Fibroblast of skin of back (primary cell): Measurements from ENCODE around the gene SEMA3E.

Experiments used
- DNase-seq: peaks from one replicate; pipeline ENCODE4 v3.0.0-alpha.2; 2013

The SEMA3E gene

GRCh38 chr7:83552556-83552955 is 96.4 kb downstream of the SEMA3E start:
- peak; percentile 42 for DNase-seq

DNA sequence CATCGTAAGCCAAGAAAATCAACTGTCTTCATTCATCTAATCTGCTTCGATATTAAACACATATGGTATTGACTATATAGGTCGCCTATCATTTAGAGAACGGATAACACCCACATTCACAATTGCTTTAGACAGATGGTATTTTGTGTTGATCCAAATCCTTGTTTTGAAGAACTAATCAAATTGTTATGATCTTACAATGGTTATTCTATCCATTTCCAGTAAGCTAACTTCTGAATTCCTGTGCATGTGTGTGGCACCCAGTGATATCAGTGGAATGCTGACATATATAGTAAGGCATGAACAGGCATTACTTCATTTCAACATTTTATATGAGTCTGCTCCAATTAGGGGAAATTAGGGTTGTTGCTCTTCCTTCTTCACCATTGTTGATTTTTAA is 98.8 kb downstream of the SEMA3E start:
- DNase-seq, result peak; percentile 85

DNA sequence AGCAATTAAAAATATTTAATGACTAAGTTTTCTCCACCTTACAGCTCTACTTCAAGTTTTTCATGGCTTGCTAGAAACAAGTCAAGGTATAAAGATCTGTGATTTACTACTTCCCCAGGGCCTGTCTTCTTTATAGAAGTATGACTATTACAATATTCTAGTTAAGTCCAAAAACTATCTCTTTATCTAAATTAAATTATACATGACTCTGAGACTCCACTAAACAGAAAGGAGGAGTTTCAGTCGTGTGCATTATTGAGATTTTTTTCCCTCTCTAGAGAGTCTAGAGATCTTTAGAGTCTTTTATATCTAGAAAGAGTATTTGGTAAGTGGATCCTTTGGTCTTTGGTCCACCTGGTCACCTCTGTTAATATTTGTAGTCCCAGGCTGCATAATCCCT is 100.7 kb downstream of the SEMA3E start:
- DNase-seq, result no peak

DNA sequence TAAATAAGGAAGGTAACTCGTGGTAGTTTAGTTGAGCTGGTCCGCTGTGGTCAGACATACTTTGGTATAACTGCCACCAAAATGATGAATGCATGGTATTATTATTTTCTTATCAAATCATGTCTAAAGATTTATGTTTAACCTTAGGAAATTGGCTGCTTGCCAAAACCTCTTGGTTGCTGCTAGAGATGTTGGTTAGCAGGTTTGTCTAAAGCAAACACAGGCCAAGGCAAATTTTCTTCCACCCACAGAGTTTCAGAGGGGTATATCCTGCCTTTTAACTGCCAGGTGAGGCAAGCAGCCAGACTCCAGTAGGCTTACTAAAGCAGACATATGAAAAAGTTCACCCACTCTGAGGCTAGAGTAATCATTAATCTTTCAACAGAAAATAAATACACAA is 101.4 kb downstream of the SEMA3E start:
- DNase-seq, result peak; percentile 34

- peak; percentile 50 for DNase-seq
Observed at GRCh38 chr7:83546586-83546985, 102.4 kb downstream of the SEMA3E start.

GRCh38 chr7:83541187-83541960 is 107.6 kb downstream of the SEMA3E start:
- DNase-seq, result no peak

DNA sequence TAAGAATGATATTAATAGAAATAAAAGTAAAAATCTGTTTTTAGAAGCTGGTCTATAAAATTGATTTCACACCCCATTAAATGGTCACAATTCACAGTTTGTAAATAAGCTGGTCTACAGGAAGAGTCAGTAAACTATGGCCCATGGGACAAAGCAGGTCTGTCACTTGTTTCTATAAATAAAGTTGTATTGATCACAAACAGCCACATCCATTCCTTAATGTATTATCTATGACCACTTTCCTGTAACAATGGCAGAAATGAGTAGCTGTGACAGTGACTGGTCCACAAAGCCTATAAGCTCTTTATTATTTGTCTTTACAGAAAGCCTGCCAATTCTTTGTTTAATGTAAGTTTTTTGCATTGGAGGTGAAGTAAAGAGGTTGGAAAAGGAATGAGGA is 114.5 kb downstream of the SEMA3E start:
- DNase-seq, result no peak

DNA sequence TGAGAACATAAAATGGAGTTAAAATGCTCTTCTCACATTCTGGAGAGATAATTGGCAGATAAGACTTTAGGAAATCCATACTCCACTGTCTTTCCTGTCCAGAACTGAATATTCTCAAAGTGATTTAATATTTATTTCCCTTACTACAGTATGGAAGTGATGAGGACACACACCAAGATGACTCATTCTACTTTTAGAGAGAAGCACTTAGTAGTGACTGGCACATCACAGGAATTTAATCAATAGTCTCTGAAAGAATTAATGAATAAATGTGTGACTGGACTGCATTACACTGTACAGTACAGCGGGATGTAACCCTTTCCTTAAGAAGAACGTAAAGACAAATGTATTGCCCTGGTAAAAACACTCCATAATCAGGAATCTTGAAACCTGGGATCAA is 116.7 kb downstream of the SEMA3E start:
- peak; percentile 33 for DNase-seq

DNA sequence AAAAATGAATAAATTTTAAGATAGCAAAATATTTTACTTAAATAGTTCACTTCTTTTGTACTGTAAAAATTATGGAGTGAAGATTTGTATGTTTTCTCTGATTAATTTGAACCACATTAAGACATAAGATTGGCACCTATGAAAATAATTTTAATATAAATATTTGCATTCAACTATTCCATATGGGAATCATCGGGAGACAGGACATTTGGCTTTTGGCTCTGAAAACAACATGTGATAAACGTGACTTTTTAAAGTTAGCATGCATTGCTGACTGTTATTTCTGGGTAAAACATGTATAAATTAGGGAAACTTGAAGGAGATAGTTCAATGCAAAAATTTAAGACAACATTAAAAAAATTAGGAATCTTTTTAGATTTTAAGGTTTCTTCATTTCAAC is 117.2 kb downstream of the SEMA3E start:
- DNase-seq, result no peak

GRCh38 chr7:83528925-83529423 is 120.0 kb downstream of the SEMA3E start:
- no peak for DNase-seq

GRCh38 chr7:83524277-83525075 is 124.5 kb downstream of the SEMA3E start:
- no peak for DNase-seq

DNA sequence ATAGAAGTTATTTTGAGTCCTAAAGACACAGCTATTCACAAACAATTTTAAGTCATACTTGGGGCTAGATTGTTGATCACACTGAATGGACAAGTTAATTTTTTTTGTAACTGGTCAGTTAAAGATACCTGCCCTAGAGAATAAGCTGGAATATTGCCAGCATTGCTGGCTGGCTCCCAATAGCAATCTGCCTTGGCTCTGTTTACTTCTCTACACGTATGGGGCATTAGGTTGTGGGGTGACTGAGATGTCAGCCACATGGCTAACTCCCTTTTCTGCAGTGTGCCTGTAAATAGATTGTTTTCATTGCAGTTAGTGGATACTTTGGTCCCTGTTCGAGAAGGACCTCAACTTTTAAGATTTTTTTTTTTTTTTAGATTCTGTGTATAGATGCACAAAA is 128.2 kb downstream of the SEMA3E start:
- no peak for DNase-seq

- DNase-seq, result peak; percentile 19
Observed at GRCh38 chr7:83519240-83519639, 129.7 kb downstream of the SEMA3E start.

GRCh38 chr7:83517035-83517700 is 131.8 kb downstream of the SEMA3E start:
- no peak for DNase-seq

DNA sequence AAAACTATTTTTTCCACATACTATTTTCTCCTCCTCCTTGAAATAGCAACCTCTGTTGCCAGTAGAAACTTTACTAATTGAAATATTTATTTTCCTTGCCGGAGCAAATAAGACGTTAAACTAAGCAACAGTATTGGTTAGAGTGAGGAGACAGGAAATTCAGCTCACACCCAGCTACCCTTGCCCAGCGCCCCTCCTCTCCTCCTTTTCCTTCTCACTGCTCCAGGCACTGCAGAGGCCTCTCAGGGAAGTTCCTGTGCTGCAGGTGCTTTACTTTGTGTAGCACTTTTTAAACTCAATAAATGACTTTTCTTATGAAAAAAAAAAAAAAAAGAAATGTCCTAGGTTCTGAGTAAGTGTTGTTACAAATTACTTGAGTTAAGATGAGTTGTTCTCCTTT is 134.0 kb downstream of the SEMA3E start:
- DNase-seq, result no peak

- no peak for DNase-seq
Observed at GRCh38 chr7:83509255-83510021, 139.5 kb downstream of the SEMA3E start.

GRCh38 chr7:83504330-83504729 is 144.6 kb downstream of the SEMA3E start:
- no peak for DNase-seq

DNA sequence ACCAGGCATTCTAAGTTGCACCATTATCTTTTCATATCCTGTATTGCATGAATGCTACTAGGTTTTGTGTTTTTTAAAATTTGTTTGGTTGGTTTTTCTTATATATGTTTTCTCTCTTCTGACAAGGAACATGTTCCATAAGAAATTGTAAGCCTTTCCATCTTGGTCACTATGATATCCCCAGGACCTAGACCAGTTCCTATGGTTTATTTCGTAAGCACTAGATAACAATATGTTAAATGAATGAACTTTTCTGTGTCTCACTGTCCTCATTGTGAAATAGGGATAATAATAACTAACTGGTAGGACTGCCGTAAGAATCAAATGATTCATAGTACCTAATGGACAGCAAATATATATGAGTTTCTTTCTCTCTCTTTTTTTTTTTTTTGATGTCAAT is 146.3 kb downstream of the SEMA3E start:
- DNase-seq, result no peak

DNA sequence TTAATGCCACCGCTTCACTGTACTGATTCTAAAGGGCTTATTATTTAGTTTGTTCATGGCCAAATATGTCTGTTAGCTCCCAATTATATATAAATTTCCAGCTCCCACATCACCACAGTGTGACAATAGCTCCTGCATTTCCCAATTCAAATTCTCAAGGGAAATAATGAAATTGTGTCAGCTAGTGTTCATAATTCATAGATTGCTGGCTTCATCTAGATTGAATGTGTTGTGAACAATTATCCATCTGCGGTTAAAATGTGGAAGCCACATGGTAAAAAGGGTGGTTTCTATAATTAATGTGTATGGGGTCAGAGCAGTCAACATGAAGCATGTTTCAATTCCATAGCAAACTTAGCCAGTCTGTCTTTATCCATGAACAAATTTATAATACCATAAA is 154.3 kb downstream of the SEMA3E start:
- DNase-seq, result no peak

DNA sequence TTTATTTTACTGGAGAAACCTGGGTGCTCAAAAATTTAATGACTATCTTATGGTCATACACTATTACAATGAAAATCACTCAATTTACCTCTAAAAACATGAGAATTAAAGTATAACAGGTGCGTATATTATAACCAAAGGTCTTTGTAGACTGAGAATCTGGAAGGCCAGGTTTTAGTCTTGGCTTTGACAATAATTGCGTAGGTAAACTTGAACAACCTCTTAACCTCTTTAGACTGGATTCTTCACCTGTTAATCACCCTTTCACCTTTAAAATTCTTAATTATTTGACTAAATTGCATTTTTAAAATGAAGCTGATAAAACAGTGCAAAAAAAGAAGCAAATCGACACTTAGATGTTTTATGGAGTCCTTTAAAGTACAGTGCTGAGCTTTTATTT is 156.1 kb downstream of the SEMA3E start:
- no peak for DNase-seq

GRCh38 chr7:83487801-83488200 is 161.1 kb downstream of the SEMA3E start:
- DNase-seq, result no peak

GRCh38 chr7:83486957-83487356 is 162.0 kb downstream of the SEMA3E start:
- DNase-seq, result no peak

DNA sequence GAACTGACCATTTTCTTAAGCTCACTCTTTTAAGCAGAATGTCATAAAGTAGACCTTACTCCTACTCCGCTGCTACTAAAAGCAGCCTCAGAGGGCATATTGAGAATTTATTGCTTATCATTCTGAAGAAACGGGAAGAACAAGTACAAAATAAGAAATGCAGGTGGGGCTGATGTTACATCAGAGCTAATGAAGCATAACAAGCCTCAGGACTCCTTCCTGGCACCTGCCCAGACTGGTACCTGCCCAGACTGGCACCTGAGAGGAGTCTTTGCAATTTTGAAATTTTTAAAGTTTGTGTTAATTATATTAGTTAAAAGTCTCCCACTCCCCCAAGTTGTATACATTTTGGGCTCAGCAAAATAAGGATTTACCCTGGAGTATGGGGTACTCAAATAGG is 162.4 kb downstream of the SEMA3E start:
- no peak for DNase-seq
